ENCODE measurements around the gene TAF1. TPM values are rescaled to one million over a fixed set of nuclear protein-coding genes. Genes with fewer than 3 reads are reported as not detected.
"Not testable (repeated sequence)": the region's sequence is repeated elsewhere in the genome, so short reads cannot be mapped to it uniquely, and the experiment has no call there.

Gene TAF1
- total RNA-seq, 1 experiment from 2014 or later = 38.3 TPM

DNA sequence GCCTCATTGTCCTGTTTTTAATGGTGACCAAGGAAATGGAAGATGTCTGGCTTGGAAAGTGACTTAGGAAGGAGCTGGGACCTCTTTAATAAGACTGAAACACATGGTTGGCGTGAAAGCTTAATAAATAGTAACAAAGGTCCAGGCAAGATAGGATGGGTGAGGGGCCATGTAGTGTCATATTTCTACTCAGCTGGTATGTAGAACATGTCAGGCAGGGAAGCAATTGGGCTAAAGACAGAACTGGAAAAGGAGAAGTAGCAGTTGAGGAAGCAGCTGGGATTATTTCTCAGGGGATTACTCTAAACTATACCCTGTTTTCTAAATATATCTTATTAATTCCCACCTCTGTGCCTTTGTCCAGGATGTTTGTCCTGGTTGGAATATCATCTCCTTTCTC is 46.0 kb upstream of the TAF1 start:
- CTCF ChIA-PET = no interaction called here
- H3K4me1 ChIP-seq (ENCODE audit: control insufficient read depth, insufficient read depth, low read length) = no peaks in the 10 kb centered on the region
- no peaks in the 10 kb centered on the region for H3K27me3 ChIP-seq (ENCODE audit: control insufficient read depth, insufficient read depth, low read length)
- H3K36me3 ChIP-seq (ENCODE audit: control insufficient read depth, insufficient read depth, low read length) = no peaks in the 10 kb centered on the region
- no TSS peak for BruUV-seq (replicated peaks)
- H3K27ac ChIP-seq (ENCODE audit: low read length) = no peak overlapping the region
- TF ChIP-seq, protein P1, sequence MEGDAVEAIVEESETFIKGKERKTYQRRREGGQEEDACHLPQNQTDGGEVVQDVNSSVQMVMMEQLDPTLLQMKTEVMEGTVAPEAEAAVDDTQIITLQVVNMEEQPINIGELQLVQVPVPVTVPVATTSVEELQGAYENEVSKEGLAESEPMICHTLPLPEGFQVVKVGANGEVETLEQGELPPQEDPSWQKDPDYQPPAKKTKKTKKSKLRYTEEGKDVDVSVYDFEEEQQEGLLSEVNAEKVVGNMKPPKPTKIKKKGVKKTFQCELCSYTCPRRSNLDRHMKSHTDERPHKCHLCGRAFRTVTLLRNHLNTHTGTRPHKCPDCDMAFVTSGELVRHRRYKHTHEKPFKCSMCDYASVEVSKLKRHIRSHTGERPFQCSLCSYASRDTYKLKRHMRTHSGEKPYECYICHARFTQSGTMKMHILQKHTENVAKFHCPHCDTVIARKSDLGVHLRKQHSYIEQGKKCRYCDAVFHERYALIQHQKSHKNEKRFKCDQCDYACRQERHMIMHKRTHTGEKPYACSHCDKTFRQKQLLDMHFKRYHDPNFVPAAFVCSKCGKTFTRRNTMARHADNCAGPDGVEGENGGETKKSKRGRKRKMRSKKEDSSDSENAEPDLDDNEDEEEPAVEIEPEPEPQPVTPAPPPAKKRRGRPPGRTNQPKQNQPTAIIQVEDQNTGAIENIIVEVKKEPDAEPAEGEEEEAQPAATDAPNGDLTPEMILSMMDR (IDR thresholded peaks at IDR 0.05) = no peak
- TF ChIP-seq REST (IDR thresholded peaks at IDR 0.05; ENCODE audit: insufficient read depth in 1 of 2, low read depth in 2 of 2, low read length in 1 of 2) = no peak
- no peak for TF ChIP-seq POLR2AphosphoS5 (IDR thresholded peaks at IDR 0.05; ENCODE audit: low read depth, low read length)
- no peak for TF ChIP-seq TCF7L2 (IDR thresholded peaks at IDR 0.05; ENCODE audit: low read depth, low read length)
- TF ChIP-seq SIN3A (IDR thresholded peaks at IDR 0.05; ENCODE audit: borderline replicate concordance, insufficient read depth, low read depth, low read length) = no peak
- ATAC-seq (no peak), DNase-seq (ENCODE audit: low read depth, low spot score) (no peak)
- H3K9me3 ChIP-seq (ENCODE audit: control insufficient read depth, insufficient read depth, low read depth, low read length) = no peaks in the 10 kb centered on the region
- intact Hi-C loops (cut with micrococcal nuclease; ENCODE audit: unreplicated experiment) = no loop called here
- POLR2A ChIA-PET = no interaction called here
- no peak overlapping the region for H3K4me3 ChIP-seq (ENCODE audit: low read depth in 2 of 2, low read length in 2 of 2)
- in situ Hi-C loops (cut with HindIII; ENCODE audit: low pct_unique_long_range_greater_than_20kb, low sequenced_read_pairs) = no loop called here

DNA sequence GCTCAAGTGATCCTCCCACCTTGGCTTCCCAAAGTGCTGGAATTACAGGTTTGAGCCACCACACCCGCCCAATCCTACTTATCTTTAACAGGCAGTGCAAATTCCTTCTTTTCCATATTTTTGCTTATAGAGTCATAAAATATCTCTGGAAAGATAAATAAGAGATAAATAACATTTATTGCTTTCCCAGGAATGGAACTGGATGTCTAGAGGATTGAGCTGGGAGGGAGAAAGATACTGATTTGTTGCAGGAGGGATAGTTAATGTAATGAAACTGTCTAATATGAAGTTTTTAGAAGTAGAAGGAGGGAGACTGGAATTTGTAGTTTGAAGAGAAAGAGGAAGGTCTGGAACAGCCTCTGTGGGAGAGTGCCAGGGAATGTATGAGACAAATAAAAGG is 44.4 kb upstream of the TAF1 start:
- POLR2A ChIA-PET = no interaction called here
- in situ Hi-C loops (cut with HindIII; ENCODE audit: low pct_unique_long_range_greater_than_20kb, low sequenced_read_pairs) (no loop called here), intact Hi-C loops (cut with micrococcal nuclease; ENCODE audit: unreplicated experiment) (no loop called here)
- Histone ChIP-seq H3K27ac (ENCODE audit: low read length) (no peak overlapping the region), H3K4me3 (ENCODE audit: low read depth in 2 of 2, low read length in 2 of 2) (no peak overlapping the region), H3K36me3 (ENCODE audit: control insufficient read depth, insufficient read depth, low read length) (no peaks in the 10 kb centered on the region), H3K27me3 (ENCODE audit: control insufficient read depth, insufficient read depth, low read length) (no peaks in the 10 kb centered on the region), H3K9me3 (ENCODE audit: control insufficient read depth, insufficient read depth, low read depth, low read length) (no peaks in the 10 kb centered on the region), H3K4me1 (ENCODE audit: control insufficient read depth, insufficient read depth, low read length) (no peaks in the 10 kb centered on the region)
- CTCF ChIA-PET = no interaction called here
- ATAC-seq (no peak), DNase-seq (ENCODE audit: low read depth, low spot score) (no peak)
- BruUV-seq (replicated peaks) = no TSS peak
- TF ChIP-seq REST (IDR thresholded peaks at IDR 0.05; ENCODE audit: insufficient read depth in 1 of 2, low read depth in 2 of 2, low read length in 1 of 2) (no peak), TCF7L2 (IDR thresholded peaks at IDR 0.05; ENCODE audit: low read depth, low read length) (no peak), POLR2AphosphoS5 (IDR thresholded peaks at IDR 0.05; ENCODE audit: low read depth, low read length) (no peak), SIN3A (IDR thresholded peaks at IDR 0.05; ENCODE audit: borderline replicate concordance, insufficient read depth, low read depth, low read length) (no peak)
- TF ChIP-seq, protein P1 (IDR thresholded peaks at IDR 0.05) = no peak

GRCh38 chrX:71324452-71324851 is 41.7 kb upstream of the TAF1 start:
- H3K27ac ChIP-seq (ENCODE audit: low read length); intact Hi-C loops (cut with micrococcal nuclease; ENCODE audit: unreplicated experiment); in situ Hi-C loops (cut with HindIII; ENCODE audit: low pct_unique_long_range_greater_than_20kb, low sequenced_read_pairs); H3K4me1 ChIP-seq (ENCODE audit: control insufficient read depth, insufficient read depth, low read length); ATAC-seq; H3K27me3 ChIP-seq (ENCODE audit: control insufficient read depth, insufficient read depth, low read length); H3K4me3 ChIP-seq (ENCODE audit: low read depth in 2 of 2, low read length in 2 of 2); H3K36me3 ChIP-seq (ENCODE audit: control insufficient read depth, insufficient read depth, low read length); POLR2A ChIA-PET; DNase-seq (ENCODE audit: low read depth, low spot score); H3K9me3 ChIP-seq (ENCODE audit: control insufficient read depth, insufficient read depth, low read depth, low read length); CTCF ChIA-PET; BruUV-seq (replicated peaks): not testable (repeated sequence)
